HG03469 (cell line): ENCODE results near the gene TEAD4.

Experiments
- ATAC-seq: cut with Tn5 transposase; IDR thresholded peaks from one replicate; pipeline ENCODE4 v1.9.1; 2021; ENCODE audit warnings: mild to moderate bottlenecking, moderate library complexity, moderate number of reproducible peaks; ENCODE audit not compliant: unreplicated experiment

The TEAD4 gene

DNA sequence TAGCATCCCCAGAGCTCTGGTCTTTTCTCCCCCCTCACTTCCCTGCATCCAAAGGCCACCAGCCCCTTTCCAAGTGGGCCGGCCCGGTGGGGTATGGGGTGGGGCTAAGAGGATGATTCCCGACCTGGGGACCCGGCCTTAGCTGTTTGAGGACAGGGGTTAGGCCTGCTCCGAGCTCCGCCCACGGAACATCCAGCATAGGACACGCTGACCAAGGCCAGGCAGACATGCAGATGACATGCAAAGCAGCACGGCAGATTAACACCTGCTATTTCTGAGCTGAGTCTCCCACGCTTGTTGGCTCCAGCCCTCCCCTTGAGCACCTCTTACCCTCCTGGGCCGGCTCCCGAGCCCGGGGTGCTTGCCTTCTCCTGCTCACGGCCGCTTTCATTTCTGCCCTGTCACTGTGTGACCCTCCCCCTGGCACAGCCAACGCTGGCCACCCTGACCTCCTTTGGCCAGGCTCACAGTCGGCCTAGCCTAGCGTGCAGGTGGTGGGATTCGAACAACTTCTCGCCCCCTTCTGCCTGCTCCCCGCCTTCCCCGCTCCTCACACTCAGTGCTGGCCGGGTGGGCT is 40.2 kb downstream of the TEAD4 start:
- no peak for ATAC-seq

DNA sequence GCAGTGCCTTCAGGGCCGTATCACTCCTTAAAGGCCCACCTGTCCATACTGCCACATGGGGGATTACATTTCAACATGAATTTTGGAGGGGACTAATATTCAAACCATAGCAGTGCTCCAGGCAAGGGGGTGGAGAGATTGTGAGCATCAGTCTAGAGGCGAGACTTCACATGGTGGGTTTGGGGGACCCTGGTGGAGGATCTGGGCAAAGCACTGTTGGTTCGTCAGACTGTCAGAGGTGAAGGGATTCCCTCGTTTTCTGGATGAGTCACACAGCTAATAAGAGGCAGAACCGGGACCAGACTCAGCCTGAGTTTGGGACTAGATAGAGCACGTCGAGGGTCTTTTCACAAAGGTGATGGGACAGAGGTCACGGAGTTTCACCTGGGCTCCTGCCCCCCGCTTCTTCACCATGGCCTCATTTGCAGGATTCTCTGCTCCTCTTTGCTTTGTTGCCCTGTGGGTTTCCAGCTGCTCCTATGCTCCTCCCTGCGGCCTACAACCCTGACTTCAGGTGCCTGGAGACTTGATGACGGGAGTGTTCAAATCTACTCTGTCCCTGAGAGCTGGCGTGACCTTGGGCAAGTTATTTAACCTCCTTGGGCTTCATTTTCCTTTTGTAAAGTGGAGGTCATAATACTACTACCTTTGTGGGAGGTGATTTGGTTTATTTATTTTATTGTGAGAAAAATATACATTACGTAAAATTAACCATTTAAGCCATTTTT is 41.5 kb downstream of the TEAD4 start:
- ATAC-seq: no peak

DNA sequence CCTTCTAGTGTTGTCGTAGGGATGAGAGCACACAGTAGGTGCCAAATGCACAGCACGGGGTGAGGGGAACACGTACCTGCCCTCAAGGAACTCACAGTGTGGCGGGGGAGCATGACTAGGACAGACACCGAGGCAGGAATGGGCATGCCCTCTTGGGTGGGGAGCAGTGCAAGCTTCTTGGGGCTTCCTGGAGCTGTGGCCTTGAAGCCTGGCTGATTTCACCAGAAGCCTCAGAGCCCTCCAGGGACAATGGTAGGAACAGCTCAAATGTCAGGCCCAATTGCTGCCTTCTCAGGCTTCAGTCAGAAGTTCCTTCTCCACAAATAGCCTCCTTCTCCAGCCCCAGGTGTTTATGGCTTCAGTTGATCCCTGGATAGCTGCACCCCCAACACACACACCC is 43.4 kb downstream of the TEAD4 start:
- no peak for ATAC-seq

DNA sequence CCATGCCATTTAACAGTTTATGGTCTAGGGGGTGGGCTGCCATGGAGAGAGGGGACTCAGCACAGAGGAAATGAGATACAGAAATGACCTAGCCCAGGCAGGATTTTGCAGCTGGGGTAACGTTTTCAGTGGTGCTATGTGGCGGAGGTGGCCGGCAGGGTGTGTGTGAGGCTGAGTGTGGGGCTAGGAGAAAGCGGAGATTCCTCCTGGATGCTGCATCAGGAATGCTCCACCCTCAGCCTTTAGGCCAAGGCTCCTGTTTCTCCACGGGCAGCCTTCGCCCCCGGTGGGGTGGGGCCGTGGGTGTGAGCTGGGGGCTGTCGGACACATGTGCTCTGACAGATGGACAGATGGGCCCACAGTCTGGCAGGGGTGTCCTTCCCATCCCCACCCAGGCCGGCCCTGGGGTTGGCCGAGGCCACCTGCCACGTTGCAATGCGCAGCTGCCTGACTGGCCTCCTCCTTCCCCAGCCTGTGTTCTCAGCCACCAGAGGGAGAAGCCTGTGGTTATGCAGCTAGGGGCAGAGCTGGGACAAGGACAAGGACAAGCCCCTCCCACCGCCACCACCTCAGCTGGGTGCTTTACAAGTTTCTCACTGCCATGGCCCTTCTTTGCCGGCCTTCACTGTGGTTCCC is 44.3 kb downstream of the TEAD4 start:
- no peak for ATAC-seq

DNA sequence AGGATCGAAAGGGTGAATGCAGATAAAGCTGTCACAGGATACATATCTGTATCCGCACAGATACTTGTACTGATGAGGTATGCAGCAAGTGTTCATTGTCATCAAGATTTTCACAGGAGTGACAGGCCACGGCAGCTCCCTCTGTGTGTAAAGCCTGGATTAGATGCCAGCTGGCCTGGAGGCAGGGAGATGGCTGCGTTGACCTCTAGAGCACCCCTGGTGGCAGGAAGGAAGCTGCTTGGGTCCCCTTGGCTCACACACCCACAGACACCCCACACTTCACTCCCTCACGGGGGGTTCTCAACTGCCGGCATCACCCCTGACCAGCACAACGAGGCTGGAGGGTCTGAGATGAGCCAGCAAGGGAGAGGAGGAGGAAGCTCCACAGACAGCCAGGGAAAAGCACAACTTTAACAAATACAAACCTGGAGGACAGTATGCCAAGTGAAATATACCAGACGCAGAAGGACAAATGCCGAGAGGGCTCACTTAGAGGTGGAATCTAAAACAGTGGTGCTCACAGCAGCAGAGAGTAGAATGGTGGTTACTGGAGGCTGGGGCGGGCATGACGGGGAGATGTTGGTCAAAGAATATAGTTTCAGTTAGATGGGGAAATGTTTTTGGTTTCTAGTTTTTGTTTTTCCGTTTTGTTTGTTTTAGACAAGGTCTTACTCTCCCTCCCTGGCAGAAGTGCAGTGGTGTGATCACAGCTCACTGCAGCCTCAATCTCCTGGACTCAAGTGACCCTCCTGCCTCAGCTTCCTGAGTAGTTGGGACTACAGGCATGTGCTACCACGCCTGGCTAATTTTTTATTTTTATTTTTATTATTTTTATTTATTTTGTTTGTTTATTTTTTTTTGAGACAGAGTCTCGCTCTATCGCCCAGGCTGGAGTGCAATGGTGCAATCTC is 45.7 kb downstream of the TEAD4 start:
- ATAC-seq: no peak

DNA sequence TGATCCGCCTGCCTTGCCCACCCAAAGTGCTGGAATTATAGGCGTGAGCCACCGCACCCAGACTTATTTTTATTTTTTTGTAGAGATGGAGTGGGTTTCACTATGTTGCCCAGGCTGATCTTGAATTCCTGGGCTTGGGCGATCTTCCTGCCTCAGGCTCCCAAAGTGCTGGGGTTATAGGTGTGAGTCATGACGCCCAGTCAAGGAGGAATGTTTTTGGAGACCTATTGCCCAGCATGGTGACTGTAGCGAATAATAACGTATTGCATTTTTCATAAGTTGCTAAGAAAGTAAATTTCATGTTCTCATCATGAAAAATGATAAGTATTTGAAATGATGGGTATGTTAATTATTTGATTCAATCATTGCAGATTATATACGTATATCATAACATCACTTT is 46.5 kb downstream of the TEAD4 start:
- ATAC-seq: no peak

DNA sequence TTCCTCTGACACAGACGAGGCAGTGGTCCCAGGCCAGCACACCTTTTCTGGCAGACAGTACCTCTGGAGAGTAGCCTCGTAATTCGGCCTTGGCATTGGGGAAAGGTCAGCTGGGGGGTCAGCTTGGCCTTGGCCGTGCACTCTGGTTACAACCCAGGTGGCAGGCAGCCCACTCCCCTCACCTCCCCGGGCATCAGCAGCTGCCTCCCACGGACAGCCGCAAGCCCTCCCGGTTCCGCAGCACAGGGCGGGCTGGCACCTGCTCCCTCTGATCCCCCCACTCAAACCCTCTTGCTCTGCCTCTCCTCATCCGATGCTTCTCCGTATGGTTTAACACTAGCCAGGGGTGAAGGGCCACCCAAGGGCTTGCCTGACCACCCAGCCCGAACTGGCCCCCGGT is 50.6 kb downstream of the TEAD4 start:
- no peak for ATAC-seq

DNA sequence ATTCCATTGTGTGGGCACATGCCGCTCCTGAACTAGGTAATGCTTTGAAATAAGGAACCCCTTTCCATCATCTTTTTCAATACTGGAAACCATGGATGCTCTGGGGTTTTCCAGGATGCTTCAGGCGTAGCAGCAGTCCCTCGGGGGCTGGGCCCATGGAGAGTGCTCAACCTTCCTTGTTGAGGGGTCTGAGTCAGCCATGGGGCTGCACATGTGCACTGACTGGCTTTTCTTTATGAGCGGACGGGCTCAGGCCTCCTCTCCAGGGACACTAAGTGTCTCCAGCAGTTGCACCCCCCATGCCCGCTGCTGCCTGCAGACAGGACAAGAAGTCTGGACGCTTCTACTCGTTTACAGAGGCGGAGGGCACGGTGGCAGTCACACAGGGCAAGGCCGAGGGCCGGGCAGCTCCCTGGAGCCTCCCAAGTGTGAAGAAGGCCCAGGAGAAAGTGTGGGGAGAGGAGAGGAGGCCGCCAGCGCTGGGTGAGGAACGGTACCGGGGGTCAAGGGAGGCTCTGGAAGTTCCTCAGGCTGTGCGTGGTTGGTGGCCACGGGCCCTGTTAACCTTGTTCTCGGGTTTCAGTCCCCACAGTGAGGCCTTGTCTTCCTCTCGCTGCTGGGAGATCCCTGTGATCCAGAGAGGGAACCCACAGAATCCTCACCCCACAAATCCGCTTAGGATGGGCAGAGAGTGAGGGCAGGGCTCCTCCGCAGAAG is 51.2 kb downstream of the TEAD4 start:
- ATAC-seq: no peak

DNA sequence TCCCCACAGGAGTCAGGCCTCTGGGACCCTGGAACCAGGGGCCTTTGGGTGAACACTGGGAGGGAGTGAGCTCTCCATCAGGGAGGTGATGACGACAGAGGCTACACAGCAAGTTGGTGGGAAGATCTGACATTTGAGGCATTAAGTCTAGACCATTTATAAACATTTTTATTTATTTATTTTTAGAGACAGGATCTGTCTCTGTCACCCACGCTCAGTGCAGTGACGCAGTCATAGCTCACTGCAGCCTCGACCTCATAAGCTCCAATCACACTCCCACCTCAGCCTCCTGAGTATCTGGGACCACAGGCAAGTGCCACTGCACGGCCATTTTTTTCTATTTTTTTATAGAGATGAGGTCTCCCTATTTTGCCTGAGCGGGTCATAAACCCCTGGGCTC is 53.6 kb downstream of the TEAD4 start:
- no peak for ATAC-seq

DNA sequence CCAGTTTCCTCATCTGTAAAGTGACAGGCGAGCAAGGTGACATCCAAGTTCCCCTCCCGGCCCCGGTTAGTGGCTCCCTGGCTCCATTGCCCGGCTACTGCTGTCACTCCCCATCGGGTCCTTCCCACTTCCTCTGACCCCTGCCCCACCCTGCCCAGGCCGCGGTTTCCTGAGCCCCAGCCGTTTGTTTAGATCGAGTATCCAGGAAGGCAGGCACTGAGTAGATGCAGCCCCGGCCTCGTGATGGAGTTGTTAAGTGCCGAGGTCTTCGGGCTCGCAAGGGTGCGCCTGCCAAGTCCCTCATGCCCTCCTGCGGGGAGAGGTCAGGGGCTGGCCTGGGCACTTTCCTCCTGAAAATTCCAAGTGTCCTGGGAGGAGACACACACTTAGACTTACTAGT is 55.4 kb downstream of the TEAD4 start:
- ATAC-seq: no peak

DNA sequence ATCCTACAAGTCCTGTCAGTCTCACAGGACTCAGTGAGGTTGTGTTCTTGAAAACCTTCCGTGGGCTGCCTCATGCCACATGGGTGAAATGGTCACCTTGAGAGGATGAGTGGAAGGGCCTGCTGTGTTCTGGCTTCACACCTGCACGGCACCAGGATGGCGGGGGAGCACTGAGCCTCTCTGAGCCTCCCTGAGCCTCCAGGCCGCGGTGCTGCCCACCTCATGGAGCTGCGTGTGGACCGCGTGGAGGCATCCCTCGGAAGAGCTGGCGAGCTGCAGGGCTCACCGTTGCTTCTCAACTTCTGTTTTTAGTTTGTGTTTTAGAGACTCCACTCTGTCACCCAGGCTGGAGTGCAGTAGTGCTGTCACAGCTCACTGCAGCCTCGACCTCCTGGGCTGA is 56.2 kb downstream of the TEAD4 start:
- ATAC-seq: no peak

DNA sequence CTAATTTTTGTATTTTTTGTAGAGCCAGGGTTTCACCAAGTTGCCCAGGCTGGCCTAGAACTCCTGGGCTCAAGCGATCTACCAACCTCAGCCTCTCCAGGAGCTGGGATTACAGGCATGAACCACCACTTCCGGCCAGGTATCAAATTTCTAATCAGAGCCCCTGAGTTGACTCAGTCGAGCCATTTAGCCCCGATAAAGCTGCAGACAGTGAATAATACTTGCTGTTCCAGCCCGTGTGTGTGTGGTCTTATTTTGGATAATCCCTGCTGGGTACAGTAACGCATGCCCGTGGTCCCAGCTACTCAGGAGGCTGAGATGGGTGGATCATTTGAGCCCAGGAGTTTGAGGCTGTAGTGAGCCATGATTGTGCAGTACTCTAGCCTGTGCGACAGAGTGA is 57.0 kb downstream of the TEAD4 start:
- no peak for ATAC-seq

DNA sequence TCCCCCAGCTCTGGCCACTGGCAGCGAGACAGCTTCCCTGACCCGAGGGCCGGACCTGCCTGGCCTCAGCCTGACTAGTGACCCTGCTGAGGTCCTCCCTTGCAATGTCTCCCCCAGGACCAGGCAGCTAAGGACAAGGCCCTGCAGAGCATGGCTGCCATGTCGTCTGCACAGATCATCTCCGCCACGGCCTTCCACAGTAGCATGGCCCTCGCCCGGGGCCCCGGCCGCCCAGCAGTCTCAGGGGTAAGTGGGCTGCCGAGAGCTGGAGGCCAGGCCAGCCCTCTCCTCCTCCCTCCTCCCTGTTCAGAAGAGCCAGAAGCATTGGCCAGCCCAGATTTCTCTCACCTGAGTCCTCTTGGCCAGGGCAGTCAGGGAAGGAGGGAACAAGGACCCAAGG is 58.1 kb downstream of the TEAD4 start:
- ATAC-seq: no peak

DNA sequence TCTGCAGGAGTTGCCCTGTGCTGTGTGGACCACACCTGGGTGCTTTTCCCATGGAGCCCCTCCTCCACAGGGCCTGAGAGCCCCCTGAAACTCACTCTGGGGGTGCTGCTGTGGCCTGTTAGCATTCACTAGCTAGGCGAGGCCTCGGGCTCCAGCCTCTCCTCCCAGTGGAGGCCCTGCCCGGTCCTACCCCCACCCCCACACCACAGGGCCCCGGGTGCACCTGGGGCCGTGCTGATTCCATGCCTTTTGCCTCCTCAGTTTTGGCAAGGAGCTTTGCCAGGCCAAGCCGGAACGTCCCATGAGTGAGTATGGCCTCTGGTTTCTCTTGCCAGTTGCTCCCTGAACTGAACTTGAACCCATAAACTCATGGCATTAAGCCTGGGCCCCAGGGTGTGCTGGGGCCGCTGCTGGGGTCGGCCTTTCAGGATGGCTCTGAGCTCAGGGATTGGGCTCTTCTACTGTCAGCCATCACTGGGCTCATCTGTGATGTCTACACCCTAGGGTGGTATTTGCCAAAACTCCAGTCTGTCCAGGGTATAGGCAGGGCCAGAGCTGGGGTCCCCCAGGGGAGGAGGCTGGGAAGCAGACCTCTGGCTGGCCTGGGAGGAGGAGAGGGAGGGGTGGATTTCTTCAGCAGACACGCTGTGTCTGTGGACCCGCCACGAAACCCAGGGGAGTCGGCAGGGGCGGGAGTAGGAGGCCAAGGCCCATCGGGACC is 59.2 kb downstream of the TEAD4 start:
- no peak for ATAC-seq

DNA sequence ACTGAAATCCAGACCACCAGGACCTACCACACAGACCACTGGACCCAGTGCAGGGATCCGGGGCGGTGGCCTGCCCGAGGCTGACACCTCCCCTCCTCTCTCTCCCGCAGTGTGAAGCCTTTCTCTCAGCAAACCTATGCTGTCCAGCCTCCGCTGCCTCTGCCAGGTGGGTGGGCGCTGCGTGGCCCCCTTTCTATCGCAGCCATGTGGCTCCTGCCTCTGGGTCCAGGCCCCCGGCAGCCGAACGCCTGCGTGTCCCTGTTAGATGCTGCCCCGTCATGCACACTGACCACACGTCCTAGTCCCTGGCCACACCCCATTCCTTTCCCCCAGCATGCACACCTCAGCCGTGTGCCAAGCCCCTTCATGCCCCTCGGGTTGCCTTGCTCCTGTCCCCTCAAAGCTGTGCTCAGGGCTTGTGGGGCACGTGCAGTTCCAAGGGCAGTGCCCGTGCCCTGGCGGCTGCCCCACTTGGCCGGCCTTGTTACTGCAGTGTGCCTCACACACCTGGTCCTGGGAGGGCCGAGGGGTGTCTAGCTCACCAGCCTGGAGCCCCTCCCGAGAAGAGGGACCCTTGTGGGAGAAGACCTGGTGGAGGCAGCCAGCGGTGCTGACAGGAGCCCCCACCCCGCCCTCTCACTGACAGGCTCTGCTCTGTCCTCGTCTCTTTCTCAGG is 59.9 kb downstream of the TEAD4 start:
- no peak for ATAC-seq

DNA sequence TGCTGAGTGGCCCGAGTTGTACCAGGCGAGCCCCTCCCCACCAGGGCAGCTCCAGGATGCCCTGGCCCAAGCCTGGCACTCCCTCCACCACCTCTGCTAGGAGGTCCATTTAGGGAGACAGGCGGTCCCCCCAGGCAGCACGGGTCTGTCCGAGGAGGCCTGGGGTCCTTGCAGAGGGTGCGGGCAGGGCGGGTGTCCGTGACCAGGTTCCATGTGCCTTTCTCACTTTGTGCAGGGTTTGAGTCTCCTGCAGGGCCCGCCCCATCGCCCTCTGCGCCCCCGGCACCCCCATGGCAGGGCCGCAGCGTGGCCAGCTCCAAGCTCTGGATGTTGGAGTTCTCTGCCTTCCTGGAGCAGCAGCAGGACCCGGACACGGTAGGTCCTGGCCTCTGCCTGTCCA is 61.2 kb downstream of the TEAD4 start:
- no peak for ATAC-seq

DNA sequence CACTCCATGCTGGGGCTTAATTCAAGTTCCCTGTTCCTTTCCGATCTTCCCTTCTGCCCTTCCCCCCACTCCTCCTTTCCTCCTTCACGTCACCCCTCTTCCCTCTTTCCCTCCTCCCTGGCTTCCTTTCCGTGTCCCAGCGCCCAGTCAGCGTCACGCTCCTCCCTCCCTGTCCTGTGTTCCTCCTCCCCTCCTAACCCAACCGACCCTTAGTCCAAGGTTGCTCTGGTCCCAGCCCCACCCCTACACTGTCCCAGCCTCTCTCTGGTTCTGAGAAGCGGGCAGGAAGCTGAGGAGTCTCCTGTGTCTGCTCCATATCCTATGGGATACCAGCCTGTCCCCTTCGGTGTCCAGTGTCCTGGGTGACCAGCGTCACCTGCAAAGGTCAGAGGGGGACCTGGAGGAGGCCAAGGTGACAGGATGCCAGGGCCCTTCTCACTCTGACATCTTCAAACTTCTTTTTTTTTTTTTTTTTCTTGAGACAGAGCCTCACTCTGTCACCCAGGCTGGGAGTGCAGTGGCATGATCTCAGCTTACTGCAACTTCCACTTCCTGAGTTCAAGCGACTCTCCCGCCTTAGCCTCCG is 61.7 kb downstream of the TEAD4 start:
- ATAC-seq: no peak

DNA sequence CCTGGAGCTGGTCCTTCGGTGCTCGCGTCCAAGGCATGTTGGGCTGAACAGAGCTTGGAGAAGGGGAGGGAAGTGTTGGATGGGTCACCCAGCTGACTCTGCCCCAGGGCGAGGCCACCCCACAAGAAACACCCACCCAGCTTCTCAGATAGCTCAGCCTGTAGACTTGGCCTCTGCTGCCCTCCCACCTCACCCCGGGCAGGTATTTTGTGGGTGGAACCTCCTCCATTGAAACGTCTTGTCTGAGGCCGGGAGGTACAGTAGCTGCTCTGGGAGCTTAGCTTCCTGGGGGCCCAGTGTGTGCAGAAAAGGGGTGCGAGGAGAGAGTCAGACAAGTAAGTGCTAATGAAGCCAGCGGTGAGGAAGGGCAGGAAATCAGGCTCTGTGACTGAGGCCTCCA is 63.2 kb downstream of the TEAD4 start:
- no peak for ATAC-seq

DNA sequence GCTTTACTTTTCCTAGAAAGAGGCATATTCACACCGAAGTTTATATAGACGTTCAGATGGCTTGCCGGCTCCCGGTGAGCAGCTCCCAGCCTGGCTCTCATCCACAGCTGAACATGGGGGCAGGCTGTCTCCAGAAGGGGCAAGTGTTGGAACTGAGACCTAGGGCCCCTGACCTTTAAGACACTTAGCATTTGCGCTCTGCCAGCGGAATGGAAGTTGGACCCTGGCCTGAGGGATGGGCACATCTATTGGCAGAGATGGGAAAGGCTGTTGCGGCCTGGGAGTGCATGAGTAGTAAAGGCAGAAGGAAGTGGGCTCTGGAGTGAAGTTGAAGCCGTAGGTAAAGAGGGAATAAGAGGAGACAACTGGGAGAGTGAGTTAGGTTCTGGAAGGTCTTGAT is 63.8 kb downstream of the TEAD4 start:
- ATAC-seq: no peak
